Glomerular visceral epithelial cell (primary cell): Measurements from ENCODE around the gene CDH13.

Source experiments
- DNase-seq: peaks from one replicate; pipeline ENCODE4 v3.0.0-alpha.2; 2016; ENCODE audit errors: extremely low spot score

Gene CDH13

GRCh38 chr16:83835586-83836566, 1209.1 kb downstream of the CDH13 start:
- peak; percentile 38 for DNase-seq

- no peak for DNase-seq
Observed at GRCh38 chr16:83837566-83837965, 1210.8 kb downstream of the CDH13 start.

- no peak for DNase-seq
Observed at GRCh38 chr16:83838151-83838550, 1211.4 kb downstream of the CDH13 start.

GRCh38 chr16:83839561-83839960, 1212.8 kb downstream of the CDH13 start:
- DNase-seq: no peak

- DNase-seq: no peak
Observed at GRCh38 chr16:83840060-83840617, 1213.4 kb downstream of the CDH13 start.

GRCh38 chr16:83842291-83842690, 1215.5 kb downstream of the CDH13 start:
- DNase-seq: no peak

- DNase-seq: no peak
Observed at GRCh38 chr16:83842756-83843507, 1216.2 kb downstream of the CDH13 start.

- DNase-seq: no peak
Observed at GRCh38 chr16:83843657-83844056, 1216.9 kb downstream of the CDH13 start.

GRCh38 chr16:83845263-83845662, 1218.5 kb downstream of the CDH13 start:
- no peak for DNase-seq

GRCh38 chr16:83847371-83848225, 1220.8 kb downstream of the CDH13 start:
- no peak for DNase-seq

- DNase-seq: no peak
Observed at GRCh38 chr16:83849421-83849820, 1222.7 kb downstream of the CDH13 start.
